ENCODE measurements around the gene WDR6.

Gene WDR6

GRCh38 chr3:48996640-48997039, 10.6 kb upstream of the WDR6 start:
- Histone ChIP-seq H3K27ac (ENCODE audit: low read length) (no peak overlapping the region), H3K27me3 (ENCODE audit: insufficient read depth, low read length) (no peaks in the 10 kb centered on the region), H3K9ac (ENCODE audit: low read depth, low read length) (no peak overlapping the region), H3K4me1 (ENCODE audit: insufficient read depth, low read length) (peaks cover 10% of the 10 kb centered on the region), H3K36me3 (ENCODE audit: insufficient read depth, low read depth, low read length) (peaks cover 11% of the 10 kb centered on the region; the same call in 1 of the 2 replicates), H3K4me3 (ENCODE audit: low read length) (no peak overlapping the region), H3K9me3 (ENCODE audit: insufficient read depth, low read depth, low read length) (no peaks in the 10 kb centered on the region)

DNA sequence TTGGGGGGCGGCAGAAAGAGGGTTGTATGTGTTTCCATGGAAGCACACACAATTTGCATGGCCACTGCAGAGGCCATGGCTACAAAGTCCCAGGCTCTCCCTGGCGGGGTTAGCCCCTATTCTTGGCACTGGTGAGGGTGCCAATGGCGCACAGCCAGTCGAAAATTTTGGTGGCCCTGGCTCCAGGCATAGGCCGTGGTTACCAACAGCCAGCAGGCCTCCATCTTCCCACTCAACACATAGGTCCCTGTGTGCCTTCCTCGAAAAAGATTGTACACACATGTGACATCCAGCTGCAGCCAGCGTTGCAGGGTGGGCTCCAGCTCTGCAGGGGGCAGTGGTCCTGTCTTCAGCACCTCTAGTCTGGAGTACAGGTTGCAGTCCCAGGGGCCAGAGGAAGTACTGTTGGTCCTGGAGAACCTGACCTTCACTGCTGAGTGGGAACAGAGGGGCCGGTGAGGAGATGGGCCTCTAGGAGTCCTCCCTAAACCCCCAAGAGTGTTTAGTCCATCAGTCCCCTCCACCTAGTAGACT, 10.0 kb upstream of the WDR6 start:
- H3K4me1 ChIP-seq (ENCODE audit: insufficient read depth, low read length), result peaks cover 10% of the 10 kb centered on the region
- no peak overlapping the region for H3K27ac ChIP-seq (ENCODE audit: low read length)
- no peaks in the 10 kb centered on the region for H3K9me3 ChIP-seq (ENCODE audit: insufficient read depth, low read depth, low read length)
- H3K4me3 ChIP-seq (ENCODE audit: low read length), result no peak overlapping the region
- peaks cover 11% of the 10 kb centered on the region; the same call in 1 of the 2 replicates for H3K36me3 ChIP-seq (ENCODE audit: insufficient read depth, low read depth, low read length)
- H3K27me3 ChIP-seq (ENCODE audit: insufficient read depth, low read length), result no peaks in the 10 kb centered on the region
- H3K9ac ChIP-seq (ENCODE audit: low read depth, low read length), result no peak overlapping the region

- Histone ChIP-seq H3K27ac (ENCODE audit: low read length) (no peak overlapping the region), H3K9ac (ENCODE audit: low read depth, low read length) (no peak overlapping the region), H3K36me3 (ENCODE audit: insufficient read depth, low read depth, low read length) (peaks cover 11% of the 10 kb centered on the region; the same call in 1 of the 2 replicates), H3K4me3 (ENCODE audit: low read length) (no peak overlapping the region), H3K4me1 (ENCODE audit: insufficient read depth, low read length) (peaks cover 10% of the 10 kb centered on the region), H3K9me3 (ENCODE audit: insufficient read depth, low read depth, low read length) (no peaks in the 10 kb centered on the region), H3K27me3 (ENCODE audit: insufficient read depth, low read length) (no peaks in the 10 kb centered on the region)
Measured at GRCh38 chr3:48997714-48998637, 9.2 kb upstream of the WDR6 start.

GRCh38 chr3:48999085-48999858, 7.9 kb upstream of the WDR6 start:
- H3K4me1 ChIP-seq (ENCODE audit: insufficient read depth, low read length), result peaks cover 10% of the 10 kb centered on the region
- peak overlapping the region; percentile 37; the same call in 1 of the 2 replicates for H3K9ac ChIP-seq (ENCODE audit: low read depth, low read length)
- peaks cover 9% of the 10 kb centered on the region; the same call in 1 of the 2 replicates for H3K36me3 ChIP-seq (ENCODE audit: insufficient read depth, low read depth, low read length)
- H3K27me3 ChIP-seq (ENCODE audit: insufficient read depth, low read length), result no peaks in the 10 kb centered on the region
- no peak overlapping the region for H3K4me3 ChIP-seq (ENCODE audit: low read length)
- H3K27ac ChIP-seq (ENCODE audit: low read length), result no peak overlapping the region
- H3K9me3 ChIP-seq (ENCODE audit: insufficient read depth, low read depth, low read length), result no peaks in the 10 kb centered on the region

DNA sequence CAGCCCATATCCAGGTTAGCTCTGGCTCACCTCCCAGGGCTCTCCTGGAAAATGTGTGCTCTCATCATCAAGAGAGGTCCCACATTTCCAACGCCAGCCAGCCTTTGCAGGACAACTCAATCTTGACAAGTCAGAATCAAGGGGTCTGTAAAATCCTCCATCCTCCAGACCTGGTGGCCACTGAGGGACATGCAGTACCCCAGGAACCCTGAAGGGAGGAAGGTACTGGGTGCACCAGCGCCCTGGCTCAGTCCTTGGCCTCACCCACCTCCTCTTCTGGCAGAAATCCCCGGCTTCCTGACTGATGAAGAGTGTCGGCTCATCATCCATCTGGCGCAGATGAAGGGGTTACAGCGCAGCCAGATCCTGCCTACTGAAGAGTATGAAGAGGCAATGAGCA, 6.0 kb upstream of the WDR6 start:
- H3K9me3 ChIP-seq (ENCODE audit: insufficient read depth, low read depth, low read length), result no peaks in the 10 kb centered on the region
- H3K36me3 ChIP-seq (ENCODE audit: insufficient read depth, low read depth, low read length), result no peaks in the 10 kb centered on the region
- no peak overlapping the region for H3K9ac ChIP-seq (ENCODE audit: low read depth, low read length)
- no peaks in the 10 kb centered on the region for H3K27me3 ChIP-seq (ENCODE audit: insufficient read depth, low read length)
- H3K4me1 ChIP-seq (ENCODE audit: insufficient read depth, low read length), result peaks cover 10% of the 10 kb centered on the region
- no peak overlapping the region for H3K27ac ChIP-seq (ENCODE audit: low read length)
- H3K4me3 ChIP-seq (ENCODE audit: low read length), result no peak overlapping the region

DNA sequence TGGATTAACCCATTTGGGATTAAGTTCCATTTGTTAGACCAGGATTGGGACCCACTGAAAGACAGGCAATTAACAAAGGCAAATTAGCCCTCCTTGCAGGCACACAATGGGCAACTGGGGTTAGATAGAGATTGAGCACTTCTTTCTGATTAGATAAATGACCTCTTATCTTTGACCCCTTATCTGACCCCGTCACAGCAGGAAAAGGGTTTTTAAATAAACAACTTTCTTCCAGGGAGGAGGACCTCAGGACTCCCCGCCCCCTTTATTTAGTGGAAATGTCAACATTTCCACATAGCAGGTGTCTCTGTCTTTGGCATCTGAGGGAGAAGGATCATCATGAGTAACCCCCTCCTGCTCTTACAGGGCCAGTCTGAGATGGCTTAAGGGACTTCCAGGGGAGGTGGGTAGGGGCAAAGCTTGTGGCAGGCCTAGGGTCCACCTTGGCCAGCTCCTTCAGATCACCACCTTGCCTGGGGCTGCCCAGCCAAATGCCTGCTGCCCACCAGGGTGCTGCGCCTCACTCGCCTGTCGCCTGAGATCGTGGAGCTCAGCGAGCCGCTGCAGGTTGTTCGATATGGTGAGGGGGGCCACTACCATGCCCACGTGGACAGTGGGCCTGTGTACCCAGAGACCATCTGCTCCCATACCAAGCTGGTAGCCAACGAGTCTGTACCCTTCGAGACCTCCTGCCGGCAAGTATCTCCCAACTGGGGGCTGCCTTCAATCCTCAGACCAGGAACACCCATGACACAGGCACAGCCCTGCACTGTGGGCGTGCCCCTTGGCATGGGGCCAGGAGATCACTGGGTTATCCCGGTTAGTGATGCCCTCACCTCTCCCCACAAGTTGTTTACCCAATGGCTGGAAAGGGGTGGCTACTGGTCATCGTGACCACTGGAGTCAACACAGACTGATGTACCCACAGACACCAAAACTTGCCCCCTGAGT, 2.6 kb upstream of the WDR6 start:
- Histone ChIP-seq H3K27ac (ENCODE audit: low read length) (no peak overlapping the region), H3K9ac (ENCODE audit: low read depth, low read length) (no peak overlapping the region), H3K27me3 (ENCODE audit: insufficient read depth, low read length) (no peaks in the 10 kb centered on the region), H3K4me3 (ENCODE audit: low read length) (no peak overlapping the region), H3K9me3 (ENCODE audit: insufficient read depth, low read depth, low read length) (no peaks in the 10 kb centered on the region), H3K36me3 (ENCODE audit: insufficient read depth, low read depth, low read length) (peaks cover 7% of the 10 kb centered on the region), H3K4me1 (ENCODE audit: insufficient read depth, low read length) (peaks cover 12% of the 10 kb centered on the region; the same call in 1 of the 2 replicates)

GRCh38 chr3:49005303-49005680, 1.9 kb upstream of the WDR6 start:
- H3K4me3 ChIP-seq (ENCODE audit: low read length), result no peak overlapping the region

GRCh38 chr3:49005998-49006397, 1.2 kb upstream of the WDR6 start:
- Histone ChIP-seq H3K9me3 (ENCODE audit: insufficient read depth, low read depth, low read length) (no peaks in the 10 kb centered on the region), H3K9ac (ENCODE audit: low read depth, low read length) (peak overlapping the region; percentile 99; the same call in 1 of the 2 replicates), H3K36me3 (ENCODE audit: insufficient read depth, low read depth, low read length) (peaks cover 9% of the 10 kb centered on the region), H3K4me1 (ENCODE audit: insufficient read depth, low read length) (peaks cover 7% of the 10 kb centered on the region; the same call in 1 of the 2 replicates), H3K4me3 (ENCODE audit: low read length) (peak overlapping the region; percentile 99), H3K27me3 (ENCODE audit: insufficient read depth, low read length) (no peaks in the 10 kb centered on the region), H3K27ac (ENCODE audit: low read length) (no peak overlapping the region)

More at GRCh38 chr3:49005303-49005680, 1.9 kb upstream of the WDR6 start:
- peaks cover 7% of the 10 kb centered on the region; the same call in 1 of the 2 replicates for H3K4me1 ChIP-seq (ENCODE audit: insufficient read depth, low read length)
- no peaks in the 10 kb centered on the region for H3K27me3 ChIP-seq (ENCODE audit: insufficient read depth, low read length)
- no peak overlapping the region for H3K9ac ChIP-seq (ENCODE audit: low read depth, low read length)
- no peak overlapping the region for H3K27ac ChIP-seq (ENCODE audit: low read length)
- H3K9me3 ChIP-seq (ENCODE audit: insufficient read depth, low read depth, low read length), result no peaks in the 10 kb centered on the region
- H3K36me3 ChIP-seq (ENCODE audit: insufficient read depth, low read depth, low read length), result peaks cover 8% of the 10 kb centered on the region

DNA sequence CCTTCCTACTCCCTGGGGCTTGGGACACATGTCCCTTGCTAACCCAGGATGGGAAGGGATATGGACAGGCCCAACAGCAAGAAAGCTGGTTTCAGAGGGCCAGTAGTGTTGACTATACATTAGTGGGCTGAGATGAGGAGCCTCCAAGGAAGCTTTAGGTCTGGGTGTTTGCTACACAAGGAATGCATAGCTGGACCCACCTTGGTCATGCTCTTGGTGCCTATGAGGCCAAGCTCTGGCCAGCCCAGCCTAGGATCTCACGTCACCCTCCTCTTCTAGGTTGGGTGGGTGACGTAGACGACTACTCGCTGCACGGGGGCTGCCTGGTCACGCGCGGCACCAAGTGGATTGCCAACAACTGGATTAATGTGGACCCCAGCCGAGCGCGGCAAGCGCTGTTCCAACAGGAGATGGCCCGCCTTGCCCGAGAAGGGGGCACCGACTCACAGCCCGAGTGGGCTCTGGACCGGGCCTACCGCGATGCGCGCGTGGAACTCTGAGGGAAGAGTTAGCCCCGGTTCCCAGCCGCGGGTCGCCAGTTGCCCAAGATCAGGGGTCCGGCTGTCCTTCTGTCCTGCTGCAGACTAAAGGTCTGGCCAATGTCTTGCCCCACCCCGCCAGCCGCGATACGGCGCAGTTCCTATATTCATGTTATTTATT, 653 bp upstream of the WDR6 start:
- H3K9ac ChIP-seq (ENCODE audit: low read depth, low read length), result peak overlapping the region; percentile 99
- no peaks in the 10 kb centered on the region for H3K9me3 ChIP-seq (ENCODE audit: insufficient read depth, low read depth, low read length)
- H3K4me3 ChIP-seq (ENCODE audit: low read length), result peak overlapping the region; percentile 99
- peaks cover 7% of the 10 kb centered on the region; the same call in 1 of the 2 replicates for H3K4me1 ChIP-seq (ENCODE audit: insufficient read depth, low read length)
- H3K36me3 ChIP-seq (ENCODE audit: insufficient read depth, low read depth, low read length), result peaks cover 14% of the 10 kb centered on the region
- no peak overlapping the region for H3K27ac ChIP-seq (ENCODE audit: low read length)
- H3K27me3 ChIP-seq (ENCODE audit: insufficient read depth, low read length), result no peaks in the 10 kb centered on the region

DNA sequence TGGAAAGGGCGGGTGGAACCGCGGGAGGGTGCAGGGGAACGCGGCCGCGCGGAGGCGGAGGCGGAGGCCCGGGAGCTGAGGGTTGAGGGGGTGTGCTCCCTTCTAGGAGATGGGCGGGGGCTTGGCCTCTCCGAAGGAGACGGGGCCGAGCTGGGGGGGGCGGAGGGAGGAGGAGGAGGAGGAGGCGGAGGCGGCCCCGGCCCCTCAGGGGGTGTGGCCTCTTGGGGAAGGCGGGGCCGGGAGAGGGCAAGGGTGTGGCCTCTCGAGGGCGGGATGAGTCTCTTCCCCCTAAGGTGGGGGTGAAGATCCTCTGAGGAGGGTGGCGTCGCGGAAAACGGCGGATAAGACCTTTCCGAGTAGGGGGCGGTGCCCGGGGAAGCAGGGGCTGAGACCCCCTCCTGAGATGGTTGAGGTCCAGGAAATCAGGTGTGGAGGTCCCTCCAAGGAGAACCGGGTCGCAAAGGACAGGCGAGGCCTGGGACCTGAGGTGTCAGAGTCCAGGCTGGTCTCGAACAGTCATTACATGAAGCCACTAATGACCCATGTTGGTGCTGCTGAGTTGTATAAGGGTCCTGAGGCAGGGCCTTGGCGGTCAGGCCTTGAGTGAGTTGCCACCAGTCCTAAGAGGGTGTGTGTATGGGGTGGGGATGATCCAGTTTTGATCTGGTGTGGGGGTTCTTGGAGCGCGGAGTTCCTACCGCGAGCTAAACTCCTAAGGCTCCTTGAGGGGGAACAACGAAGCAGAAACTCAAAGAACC, 759 bp downstream of the WDR6 start:
- peak overlapping the region; percentile 99 for H3K9ac ChIP-seq (ENCODE audit: low read depth, low read length)
- peaks cover 7% of the 10 kb centered on the region; the same call in 1 of the 2 replicates for H3K4me1 ChIP-seq (ENCODE audit: insufficient read depth, low read length)
- H3K4me3 ChIP-seq (ENCODE audit: low read length), result peak overlapping the region; percentile 99
- H3K27me3 ChIP-seq (ENCODE audit: insufficient read depth, low read length), result no peaks in the 10 kb centered on the region
- H3K36me3 ChIP-seq (ENCODE audit: insufficient read depth, low read depth, low read length), result peaks cover 28% of the 10 kb centered on the region
- no peaks in the 10 kb centered on the region for H3K9me3 ChIP-seq (ENCODE audit: insufficient read depth, low read depth, low read length)
- H3K27ac ChIP-seq (ENCODE audit: low read length), result peak overlapping the region; percentile 82
